SKM-1 treated with dmso at 0.1 percent for 144 hours (cell line): ENCODE measurements around the gene ARHGAP6.

Experiments
- DNase-seq: peaks from one replicate; lab custom pipeline; 2025; ENCODE audit not compliant: unreplicated experiment; lab: John Stamatoyannopoulos, UW

ARHGAP6 gene

DNA sequence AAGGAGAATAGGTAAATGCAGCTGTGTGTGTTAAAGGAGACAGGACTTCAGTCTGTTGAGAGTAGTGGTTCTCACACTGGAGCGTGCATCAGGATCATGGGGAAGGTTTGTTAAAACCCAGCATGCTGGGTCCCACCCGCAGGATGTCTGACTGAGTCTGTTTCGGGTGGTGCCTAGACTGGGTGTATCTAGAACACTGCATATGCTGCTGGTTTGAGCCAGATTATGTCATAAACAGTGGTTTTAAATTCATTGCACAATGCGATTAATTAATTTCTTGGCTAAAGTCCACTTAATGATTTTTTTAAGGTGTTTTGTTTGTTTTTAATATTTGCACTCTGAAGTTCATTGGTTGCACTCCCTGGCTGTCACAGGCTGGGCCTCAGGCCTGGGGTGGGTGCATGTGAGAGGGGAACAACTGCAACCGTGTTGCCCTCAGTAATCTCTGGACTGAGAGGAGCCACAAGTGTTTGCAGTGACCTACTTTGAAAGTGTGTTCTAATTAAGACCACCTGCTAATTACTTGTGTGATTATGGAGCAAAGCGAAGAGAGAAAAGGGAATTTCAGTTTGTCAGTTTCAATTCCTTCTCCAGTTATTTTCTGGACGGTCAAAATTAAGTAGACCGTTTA lies 546.3 kb downstream of the ARHGAP6 start:
- DNase-seq, result no peak

DNA sequence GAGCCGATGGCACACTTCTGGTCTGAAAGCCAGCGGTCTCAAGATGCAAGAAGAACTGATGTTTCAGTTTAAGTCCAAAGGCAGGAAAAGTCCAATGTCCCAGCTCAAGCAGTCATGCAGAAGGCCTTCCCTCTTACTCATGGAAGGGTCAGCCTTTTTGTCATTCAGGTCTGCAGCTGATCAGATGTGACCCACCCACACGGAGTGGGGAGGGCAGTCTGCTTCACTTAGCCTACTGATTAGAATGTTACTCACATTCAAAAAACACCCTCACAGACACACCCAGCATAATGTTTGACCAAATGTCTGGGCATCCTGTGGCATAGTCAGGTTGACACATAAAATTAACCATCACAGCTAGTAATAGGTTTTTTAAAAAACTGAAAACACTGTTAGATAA lies 548.0 kb downstream of the ARHGAP6 start:
- DNase-seq, result no peak

DNA sequence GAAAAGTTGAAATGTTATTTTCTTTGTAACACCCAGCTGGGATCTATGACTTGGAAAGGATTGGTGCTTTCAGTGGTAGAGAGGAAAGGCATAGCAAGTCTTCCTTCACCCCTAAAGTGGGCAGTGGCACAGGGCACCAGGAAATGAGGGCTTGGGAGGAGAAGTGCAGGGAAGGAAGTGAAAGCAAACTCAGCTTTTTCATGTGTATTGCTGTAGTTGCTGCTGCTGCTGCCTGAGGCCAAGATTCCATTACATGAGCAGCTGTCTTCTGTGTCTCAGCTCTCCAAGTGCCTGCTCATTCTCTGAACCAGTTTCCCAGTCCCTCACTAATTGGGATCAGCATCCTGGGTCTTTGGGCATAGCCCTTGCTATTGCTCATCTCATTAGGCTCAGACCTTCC lies 552.0 kb downstream of the ARHGAP6 start:
- no peak for DNase-seq

DNA sequence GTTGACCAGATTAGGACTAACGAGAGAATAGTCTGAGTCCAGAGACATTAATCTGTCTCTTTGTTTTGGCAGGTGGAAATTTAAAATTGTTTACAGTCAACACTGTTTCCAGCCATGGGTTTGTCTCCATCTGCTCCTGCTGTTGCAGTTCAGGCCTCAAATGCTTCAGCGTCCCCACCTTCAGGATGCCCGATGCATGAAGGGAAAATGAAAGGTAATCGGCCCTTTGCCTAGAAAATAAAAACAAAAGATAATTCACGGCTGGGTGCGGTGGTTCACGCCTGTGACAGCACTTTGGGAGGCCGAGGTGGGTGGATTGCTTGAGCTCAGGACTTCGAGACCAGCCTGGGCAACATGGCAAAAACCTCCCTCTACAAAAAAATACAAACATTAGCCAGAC lies 553.8 kb downstream of the ARHGAP6 start:
- DNase-seq, result no peak

DNA sequence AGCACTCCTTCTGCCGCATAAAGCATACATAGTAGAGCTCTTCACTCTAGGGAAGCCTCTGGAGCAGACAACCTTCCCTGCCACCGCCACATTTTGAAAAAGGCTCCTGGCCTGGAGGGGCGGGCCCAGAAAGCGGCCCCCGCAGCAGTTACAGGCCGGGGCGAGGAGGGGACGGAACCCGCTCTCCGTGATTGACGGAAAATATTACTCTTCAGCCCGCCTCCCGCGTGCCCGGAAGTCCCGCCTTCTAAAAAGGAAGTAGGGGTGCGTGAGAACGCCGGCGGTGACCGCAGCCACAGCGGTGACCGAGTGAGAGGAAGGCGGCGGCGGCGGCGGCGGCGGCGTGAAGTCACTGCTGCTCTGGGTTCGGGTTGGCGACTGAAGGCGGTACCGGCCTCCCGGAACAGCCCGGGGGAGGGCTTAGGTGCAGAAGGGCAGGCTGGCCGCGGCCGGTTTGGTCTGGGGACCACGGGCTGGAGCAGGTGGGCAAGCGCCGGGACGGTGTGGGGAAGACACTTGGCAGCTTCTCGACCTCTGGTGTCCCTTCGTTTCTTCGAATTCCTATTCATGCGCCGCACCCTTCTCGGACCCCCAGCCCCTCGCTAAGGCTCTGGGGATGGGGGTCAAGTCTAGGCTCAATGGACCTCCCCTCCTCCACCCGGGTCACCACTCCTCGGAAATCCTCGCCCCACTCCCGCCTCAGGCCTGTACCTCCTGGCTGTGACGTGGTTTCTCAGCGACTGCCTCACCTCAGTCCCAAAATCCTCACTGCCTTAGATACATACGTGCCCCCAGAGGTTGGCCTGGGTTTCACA lies 554.5 kb downstream of the ARHGAP6 start, which contains the start of gene HCCS:
HCCS (plus strand) TSS at position 296 of the 815 bp plus-strand sequence. CDS start 729 bp downstream, outside the sequence.
- peak; percentile 71 for DNase-seq

DNA sequence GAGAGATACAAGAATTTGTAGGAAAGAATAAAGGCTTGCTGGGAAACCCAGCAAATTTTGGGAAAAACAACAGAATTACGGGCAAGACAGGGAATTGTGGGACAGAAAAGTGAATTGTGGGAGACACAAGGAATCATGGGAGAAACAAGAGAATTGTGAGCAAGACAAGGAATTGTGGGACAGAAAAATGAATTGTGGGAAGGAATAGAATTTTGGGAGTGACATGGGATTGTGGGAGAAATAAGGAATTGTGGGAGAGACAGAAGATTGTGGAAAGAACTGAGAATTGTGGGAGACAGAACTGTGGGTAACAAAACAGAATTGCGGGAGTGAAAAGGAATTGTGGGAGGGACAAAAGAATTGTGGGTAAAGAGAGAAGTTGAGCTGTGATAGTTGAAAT lies 555.8 kb downstream of the ARHGAP6 start:
- no peak for DNase-seq

DNA sequence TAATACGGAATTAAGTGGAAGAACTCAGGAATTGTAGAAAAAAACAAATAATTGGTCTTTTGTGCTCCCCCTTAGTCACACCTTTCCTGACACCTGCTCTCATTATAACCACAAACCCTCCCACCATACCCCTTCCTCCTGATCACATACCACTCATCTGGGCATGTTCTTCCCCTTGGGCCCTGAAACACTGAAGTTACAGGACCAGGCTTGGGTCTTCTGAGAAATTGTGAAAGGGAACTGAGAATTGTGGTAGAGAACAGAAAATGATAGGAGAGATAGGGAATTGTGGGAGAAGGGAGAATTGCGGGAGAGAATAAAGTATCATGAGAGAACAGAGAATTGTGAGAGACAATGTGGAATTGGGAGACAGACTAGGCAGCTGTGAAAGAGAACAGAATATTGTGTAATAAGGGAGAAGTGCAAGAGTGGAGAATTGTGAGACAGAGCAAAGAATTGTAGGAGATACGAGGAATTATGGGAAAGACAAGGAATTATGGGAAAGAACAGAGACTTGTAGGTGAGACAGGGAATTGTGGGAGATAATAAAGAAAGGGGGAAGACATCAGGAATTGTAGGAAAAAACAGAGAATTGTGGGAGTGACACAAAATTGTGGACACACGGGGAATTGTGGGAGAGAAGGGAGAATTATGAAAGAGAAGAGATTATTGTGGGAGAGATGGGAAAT lies 557.3 kb downstream of the ARHGAP6 start:
- no peak for DNase-seq

DNA sequence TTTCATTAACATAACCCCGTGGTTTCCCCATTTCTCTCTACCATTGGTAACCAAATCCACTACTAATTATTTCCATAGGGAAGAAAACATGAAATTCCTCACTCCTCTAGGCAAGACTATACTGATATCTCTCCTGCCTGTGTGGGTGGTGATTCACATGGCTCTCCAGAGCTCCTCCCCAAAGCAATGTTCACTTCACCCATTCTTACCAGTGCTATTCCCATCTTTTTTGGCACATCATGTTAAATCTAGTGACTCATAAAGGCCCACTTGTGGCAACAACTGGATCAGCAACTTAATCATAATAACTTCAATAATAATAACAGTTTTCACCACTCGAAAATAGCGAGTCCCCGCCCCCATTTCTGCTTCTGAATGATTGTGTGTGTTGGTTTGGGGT lies 560.6 kb downstream of the ARHGAP6 start:
- DNase-seq, result no peak

DNA sequence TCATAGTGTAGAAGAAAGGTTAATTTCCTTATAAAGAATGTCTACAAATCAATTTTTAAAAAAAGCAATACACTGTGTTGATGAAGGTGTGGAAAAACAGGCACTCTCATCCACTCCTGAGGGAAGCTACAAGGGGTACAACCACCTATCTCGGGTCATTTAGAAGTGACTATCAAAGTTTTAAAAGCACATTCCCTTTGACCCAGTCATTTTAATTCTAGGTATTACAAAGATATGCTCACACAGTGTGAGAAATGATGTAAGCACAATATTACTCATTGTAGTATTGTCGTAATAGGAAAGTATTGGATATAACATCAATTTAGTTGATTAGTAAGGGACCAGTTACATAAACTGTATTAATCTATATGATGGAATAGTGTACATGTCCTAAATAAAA lies 562.0 kb downstream of the ARHGAP6 start:
- DNase-seq, result no peak

DNA sequence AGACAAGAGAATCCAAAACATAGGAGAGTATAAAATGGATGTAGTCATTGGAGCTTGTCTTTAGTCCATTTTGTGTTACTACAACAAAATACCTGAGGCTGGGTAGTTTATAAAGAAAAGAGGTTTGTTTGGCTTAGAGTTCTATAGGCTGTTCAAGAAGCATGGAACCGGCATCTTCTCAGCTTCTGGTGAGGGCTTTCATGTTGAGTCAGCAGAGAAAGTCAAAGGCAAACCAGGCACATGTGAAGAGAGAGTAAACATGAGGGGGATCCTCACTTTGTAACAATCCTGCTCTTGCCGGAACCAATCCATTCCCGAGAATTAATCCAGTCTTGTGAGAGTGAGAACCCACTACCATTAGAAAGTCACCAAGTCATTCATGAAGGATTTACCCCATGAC lies 562.7 kb downstream of the ARHGAP6 start:
- DNase-seq, result no peak

DNA sequence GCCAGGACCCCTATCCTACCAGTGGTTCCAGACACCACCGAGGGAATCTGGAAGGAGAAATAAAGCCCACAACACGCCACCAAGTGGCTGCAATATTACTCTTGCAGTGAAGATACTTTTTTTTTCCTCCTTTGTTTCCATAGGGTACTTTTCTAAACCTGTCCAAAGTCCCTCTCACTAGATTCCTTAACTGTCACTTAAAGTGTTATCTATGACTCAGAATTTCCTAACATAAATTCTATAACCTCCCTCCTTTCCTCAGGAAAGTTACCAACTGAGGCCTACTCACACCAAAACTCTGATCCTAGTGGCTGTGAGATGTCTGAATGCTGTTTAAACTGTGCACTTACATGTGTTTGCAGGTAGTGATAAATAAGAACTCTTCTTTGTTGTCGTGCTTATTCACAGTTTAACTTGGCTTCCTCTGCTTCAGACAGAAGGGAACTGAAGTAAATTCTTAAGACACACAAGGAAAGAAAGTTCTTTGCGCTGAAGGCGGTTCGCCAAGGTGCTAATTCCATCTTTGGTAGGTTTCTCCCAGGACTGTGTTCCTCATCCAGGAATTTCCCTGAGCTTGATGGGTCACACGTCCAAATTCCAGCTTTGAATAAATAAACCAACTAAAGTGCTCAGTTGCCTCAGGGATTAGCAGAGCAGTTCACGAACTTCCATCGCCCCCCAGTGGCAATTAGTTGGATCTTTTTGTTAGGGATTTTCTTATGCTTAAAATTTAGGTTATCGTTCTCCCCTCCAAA lies 565.3 kb downstream of the ARHGAP6 start:
- no peak for DNase-seq

DNA sequence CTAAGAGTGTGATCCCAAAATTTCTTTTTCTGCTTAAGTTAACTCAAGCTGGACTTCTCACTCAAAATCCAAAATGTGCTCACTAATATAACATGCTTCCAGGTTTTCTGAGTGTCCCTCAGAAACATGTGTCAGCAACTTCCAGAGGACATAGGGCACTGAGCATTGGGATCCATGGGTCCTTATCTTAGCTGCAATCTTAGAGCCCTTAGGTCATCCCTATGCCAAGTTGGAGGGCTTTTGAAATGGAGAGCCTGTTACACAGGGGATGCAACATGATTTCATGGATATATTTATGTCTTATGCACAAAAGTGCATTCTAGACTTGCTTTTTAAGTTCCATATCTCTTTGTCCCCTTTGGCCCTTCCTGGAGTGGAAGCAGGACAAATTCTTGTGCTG lies 566.3 kb downstream of the ARHGAP6 start:
- no peak for DNase-seq

DNA sequence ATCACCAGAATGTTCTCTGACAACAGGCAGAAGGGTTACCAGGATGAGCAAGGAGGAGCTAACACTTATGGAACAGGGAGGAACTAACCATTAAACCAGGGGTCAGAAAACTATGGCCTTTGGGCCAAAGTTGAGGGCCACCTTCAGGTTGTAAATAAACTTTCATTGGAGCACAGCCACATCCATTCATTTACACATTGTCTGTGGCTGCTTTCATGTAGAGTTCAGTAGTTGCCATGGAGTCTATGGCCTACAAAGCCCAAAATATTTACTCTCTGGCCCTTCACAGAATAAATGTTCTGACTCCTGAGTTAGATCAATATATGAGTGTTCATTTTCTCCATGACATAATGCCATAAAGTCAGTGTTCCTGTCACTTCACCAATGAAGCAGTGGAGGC lies 567.8 kb downstream of the ARHGAP6 start:
- DNase-seq, result no peak

DNA sequence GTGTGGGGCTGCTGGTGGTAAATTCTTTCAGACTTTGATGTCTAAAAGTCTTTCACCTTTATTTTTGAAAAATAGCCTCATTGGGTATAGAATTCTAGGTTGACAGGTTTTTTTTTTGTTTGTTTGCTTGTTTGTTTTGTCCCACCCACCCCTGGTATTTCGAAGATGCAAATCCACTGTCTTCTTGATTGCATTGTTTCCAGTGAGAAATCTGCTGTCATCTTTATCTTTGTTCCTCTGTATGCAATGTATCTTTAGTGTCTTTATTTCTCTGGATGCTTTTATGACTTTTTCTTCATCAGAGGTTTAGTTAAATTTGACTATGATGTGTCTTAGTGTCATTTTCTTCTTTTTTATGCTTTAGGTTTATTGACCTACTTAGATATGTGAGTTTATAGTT lies 575.9 kb downstream of the ARHGAP6 start:
- no peak for DNase-seq
